K562 (cell line): ENCODE data around the gene SUCO. TPM values are rescaled to one million over a fixed set of nuclear protein-coding genes. Genes with fewer than 3 reads are reported as not detected.
A peak's percentile ranks its signal among the peaks of the same experiment; 100 is the strongest.

ENCODE experiments used
- BHLHE40 ChIP-seq: IDR thresholded peaks from 2 replicates; pipeline ENCODE4 v1.6.1; 2011; ENCODE audit warnings: low read length, improper control_type of control experiment
- CCAR2 ChIP-seq: fragments of 200-400 bp; formaldehyde crosslinking; IDR thresholded peaks from 2 replicates; pipeline ENCODE4 v1.6.1; 2017; ENCODE audit warnings: mild to moderate bottlenecking, low read depth, low read length
- EGR1 ChIP-seq: fragments of 450-650 bp; conservative IDR thresholded peaks from 2 replicates; pipeline ENCODE4 v1.6.1; 2017; ENCODE audit warnings: mild to moderate bottlenecking
- ESRRB ChIP-seq: fragments of 250-450 bp; sonication (Bioruptor Pico); IDR thresholded peaks from 2 replicates; pipeline ENCODE4 v1.5.0; 2020; ENCODE audit warnings: mild to moderate bottlenecking, moderate library complexity, borderline replicate concordance
- JUND ChIP-seq, 2 experiments: IDR thresholded peaks; 2 replicates in 1 of 2; 3 replicates in 1 of 2; pipeline ENCODE4 v1.6.1; 2011; ENCODE audit warnings: borderline replicate concordance in 2 of 2, low read depth in 2 of 2, low read length in 2 of 2, improper control_type of control experiment in 1 of 2, missing biosample characterization in 1 of 2, missing genetic modification characterization in 1 of 2, missing genetic modification reagents in 1 of 2
- NCOA1 ChIP-seq: fragments of 450-650 bp; IDR thresholded peaks from 2 replicates; pipeline ENCODE4 v1.6.1; 2016; ENCODE audit warnings: low read depth
- NFRKB ChIP-seq: fragments of 450-650 bp; IDR thresholded peaks from 2 replicates; pipeline ENCODE4 v1.6.1; 2016; ENCODE audit warnings: low read depth
- NR3C1 ChIP-seq: sonication (generic); formaldehyde crosslinking; IDR thresholded peaks from 2 replicates; pipeline ENCODE4 v1.8.1; 2022; ENCODE audit warnings: missing genetic modification reagents
- POLR2AphosphoS2 ChIP-seq: IDR thresholded peaks from 2 replicates; pipeline ENCODE4 v1.6.1; 2012; ENCODE audit warnings: low read length, improper control_type of control experiment
- TCF7L2 ChIP-seq: fragments of 150-350 bp; IDR thresholded peaks from 2 replicates; pipeline ENCODE4 v1.6.1; 2016; ENCODE audit warnings: low read depth, mild to moderate bottlenecking, low read length, moderate library complexity
- TEAD2 ChIP-seq: fragments of 450-650 bp; IDR thresholded peaks from 2 replicates; pipeline ENCODE4 v1.6.1; 2016; ENCODE audit warnings: missing genetic modification characterization, control low read depth, missing compliant biosample characterization
- U2AF1 ChIP-seq: fragments of 200-400 bp; formaldehyde crosslinking; optimal IDR thresholded peaks from 2 replicates; pipeline ENCODE3; 2017; ENCODE audit warnings: mild to moderate bottlenecking, low read depth, low read length, moderate library complexity
- U2AF2 ChIP-seq: fragments of 200-400 bp; formaldehyde crosslinking; optimal IDR thresholded peaks from 2 replicates; pipeline ENCODE3; 2017; ENCODE audit warnings: low read depth, mild to moderate bottlenecking, low read length
- polyA plus RNA-seq, 8 experiments: library from polyadenylated mRNA; depleted of rRNA in 4 of 8; stranded (reverse) in 5 of 8; unstranded in 3 of 8; fragments of >200 nt; fragmentation: Nextera tagmentation in 2 of 8; fragmentation: Illumina TruSeq in 1 of 8; extraction: Ambion mirVana in 2 of 8; extraction: Trizol in 1 of 8; gene quantifications; 2 replicates each; pipeline versions ENCODE4 v1.2.1 to v1.2.3, GENCODE V29; 2011 to 2014; ENCODE audit warnings: inconsistent platforms in 1 of 8, missing spikeins in 1 of 8
- total RNA-seq, 7 experiments: library from RNA; depleted of rRNA in 6 of 7; stranded (reverse); fragments of >200 nt in 6 of 7; fragmentation: Illumina TruSeq in 2 of 7; extraction: Trizol in 2 of 7; gene quantifications; 2 replicates each; pipeline versions ENCODE4 v1.2.1 to v1.2.3, GENCODE V29; 2011 to 2021; ENCODE audit warnings: low replicate concordance in 1 of 7
- TF ChIP-seq, protein P1 (sequence below): fragments of 200-800 bp; sonication (Bioruptor generic); IDR thresholded peaks from 2 replicates; pipeline ENCODE4 v1.6.1; 2017; ENCODE audit warnings: missing genetic modification characterization, missing compliant biosample characterization
- TF ChIP-seq, protein P2 (sequence below), 2 experiments: fragments of 450-650 bp; conservative IDR thresholded peaks; 2 replicates each; pipeline ENCODE4 v1.6.1; 2017; ENCODE audit warnings: mild to moderate bottlenecking in 2 of 2, moderate library complexity in 2 of 2
- TF ChIP-seq, protein P3 (sequence below): fragments of 450-650 bp; IDR thresholded peaks from 2 replicates; pipeline ENCODE4 v1.6.1; 2016
- TF ChIP-seq, protein P4 (sequence below), 2 experiments: IDR thresholded peaks; 2 replicates each; pipeline ENCODE4 v1.6.1; 2011; ENCODE audit warnings: borderline replicate concordance in 1 of 2, control low read depth in 1 of 2, low read depth in 1 of 2, low read length in 1 of 2, mild to moderate bottlenecking in 1 of 2, mixed read lengths in 1 of 2, moderate library complexity in 1 of 2; ENCODE audit not compliant: insufficient read depth in 1 of 2, insufficient read length in 1 of 2, poor library complexity in 1 of 2, severe bottlenecking in 1 of 2; ENCODE audit errors: extremely low read depth in 1 of 2
- TF ChIP-seq, protein P5 (sequence below): sonication (generic); formaldehyde crosslinking; IDR thresholded peaks from 2 replicates; pipeline ENCODE4 v1.8.0; 2022; ENCODE audit warnings: mild to moderate bottlenecking, missing genetic modification reagents

Gene SUCO
- total and polyA plus RNA-seq, 9 of the 15 experiments (the other 6 are each of a cell fraction or from before 2014, with no cell fraction given): 2.5 to 20.6 (median 14.3) TPM

DNA sequence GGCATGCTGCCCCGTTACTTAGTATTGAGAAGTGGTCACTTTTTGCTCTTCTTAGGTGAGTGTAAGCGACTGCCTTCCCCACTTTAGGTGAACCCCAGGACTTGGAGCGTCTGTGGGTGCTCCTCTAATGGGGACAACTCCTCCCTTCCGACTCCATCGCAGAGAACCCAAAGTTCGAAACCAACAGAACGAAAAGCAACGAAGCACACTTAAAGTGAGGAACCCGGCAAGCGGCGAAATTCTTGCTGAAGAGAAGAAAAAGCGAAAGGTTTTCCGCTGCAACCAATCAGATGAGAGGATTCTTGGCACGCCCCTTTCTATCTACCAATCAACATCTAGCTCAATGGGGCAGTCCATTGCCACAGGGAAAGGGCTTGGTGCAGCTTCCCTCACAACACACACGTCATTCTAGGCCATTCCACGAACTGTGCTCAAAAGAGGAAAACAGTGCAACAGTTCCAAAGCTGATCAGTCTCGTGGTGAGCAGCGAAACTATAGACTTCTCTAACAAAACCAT lies 709 bp upstream of the SUCO start (continued):
- no peak for TF ChIP-seq TEAD2 (tag)
- TF ChIP-seq, protein P1, sequence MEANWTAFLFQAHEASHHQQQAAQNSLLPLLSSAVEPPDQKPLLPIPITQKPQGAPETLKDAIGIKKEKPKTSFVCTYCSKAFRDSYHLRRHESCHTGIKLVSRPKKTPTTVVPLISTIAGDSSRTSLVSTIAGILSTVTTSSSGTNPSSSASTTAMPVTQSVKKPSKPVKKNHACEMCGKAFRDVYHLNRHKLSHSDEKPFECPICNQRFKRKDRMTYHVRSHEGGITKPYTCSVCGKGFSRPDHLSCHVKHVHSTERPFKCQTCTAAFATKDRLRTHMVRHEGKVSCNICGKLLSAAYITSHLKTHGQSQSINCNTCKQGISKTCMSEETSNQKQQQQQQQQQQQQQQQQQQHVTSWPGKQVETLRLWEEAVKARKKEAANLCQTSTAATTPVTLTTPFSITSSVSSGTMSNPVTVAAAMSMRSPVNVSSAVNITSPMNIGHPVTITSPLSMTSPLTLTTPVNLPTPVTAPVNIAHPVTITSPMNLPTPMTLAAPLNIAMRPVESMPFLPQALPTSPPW (CRISPR knock-in tag): no peak
- TF ChIP-seq, protein P2, sequence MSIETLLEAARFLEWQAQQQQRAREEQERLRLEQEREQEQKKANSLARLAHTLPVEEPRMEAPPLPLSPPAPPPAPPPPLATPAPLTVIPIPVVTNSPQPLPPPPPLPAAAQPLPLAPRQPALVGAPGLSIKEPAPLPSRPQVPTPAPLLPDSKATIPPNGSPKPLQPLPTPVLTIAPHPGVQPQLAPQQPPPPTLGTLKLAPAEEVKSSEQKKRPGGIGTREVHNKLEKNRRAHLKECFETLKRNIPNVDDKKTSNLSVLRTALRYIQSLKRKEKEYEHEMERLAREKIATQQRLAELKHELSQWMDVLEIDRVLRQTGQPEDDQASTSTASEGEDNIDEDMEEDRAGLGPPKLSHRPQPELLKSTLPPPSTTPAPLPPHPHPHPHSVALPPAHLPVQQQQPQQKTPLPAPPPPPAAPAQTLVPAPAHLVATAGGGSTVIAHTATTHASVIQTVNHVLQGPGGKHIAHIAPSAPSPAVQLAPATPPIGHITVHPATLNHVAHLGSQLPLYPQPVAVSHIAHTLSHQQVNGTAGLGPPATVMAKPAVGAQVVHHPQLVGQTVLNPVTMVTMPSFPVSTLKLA (conservative IDR thresholded peaks at IDR 0.05): peak in 1 of 2 experiments; percentile 84
- TF ChIP-seq NR3C1 (CRISPR knock-in tag): no peak
- TF ChIP-seq, protein P3, sequence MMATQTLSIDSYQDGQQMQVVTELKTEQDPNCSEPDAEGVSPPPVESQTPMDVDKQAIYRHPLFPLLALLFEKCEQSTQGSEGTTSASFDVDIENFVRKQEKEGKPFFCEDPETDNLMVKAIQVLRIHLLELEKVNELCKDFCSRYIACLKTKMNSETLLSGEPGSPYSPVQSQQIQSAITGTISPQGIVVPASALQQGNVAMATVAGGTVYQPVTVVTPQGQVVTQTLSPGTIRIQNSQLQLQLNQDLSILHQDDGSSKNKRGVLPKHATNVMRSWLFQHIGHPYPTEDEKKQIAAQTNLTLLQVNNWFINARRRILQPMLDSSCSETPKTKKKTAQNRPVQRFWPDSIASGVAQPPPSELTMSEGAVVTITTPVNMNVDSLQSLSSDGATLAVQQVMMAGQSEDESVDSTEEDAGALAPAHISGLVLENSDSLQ: peak; percentile 34
- no peak for TF ChIP-seq CCAR2
- TF ChIP-seq U2AF2: no peak
- TF ChIP-seq, protein P4, sequence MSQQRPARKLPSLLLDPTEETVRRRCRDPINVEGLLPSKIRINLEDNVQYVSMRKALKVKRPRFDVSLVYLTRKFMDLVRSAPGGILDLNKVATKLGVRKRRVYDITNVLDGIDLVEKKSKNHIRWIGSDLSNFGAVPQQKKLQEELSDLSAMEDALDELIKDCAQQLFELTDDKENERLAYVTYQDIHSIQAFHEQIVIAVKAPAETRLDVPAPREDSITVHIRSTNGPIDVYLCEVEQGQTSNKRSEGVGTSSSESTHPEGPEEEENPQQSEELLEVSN (IDR thresholded peaks at IDR 0.05; ENCODE audit: borderline replicate concordance in 1 of 2, extremely low read depth in 1 of 2, insufficient read depth in 1 of 2, insufficient read length in 1 of 2, low read depth in 1 of 2, low read length in 1 of 2, poor library complexity in 1 of 2, severe bottlenecking in 1 of 2): peak in 1 of 2 experiments; percentile 22
- TF ChIP-seq NFRKB: peak; percentile 71
- TF ChIP-seq TCF7L2: peak; percentile 87
- TF ChIP-seq ESRRB (CRISPR knock-in tag): peak; percentile 78; the same call in 1 of the 2 replicates
- TF ChIP-seq POLR2AphosphoS2: peak; percentile 88
- no peak for TF ChIP-seq EGR1
- TF ChIP-seq JUND (IDR thresholded peaks at IDR 0.05; ENCODE audit: borderline replicate concordance, low read depth, low read length): peak; percentile 84
- TF ChIP-seq JUND (tag; IDR thresholded peaks at IDR 0.05; ENCODE audit: borderline replicate concordance, low read depth, low read length): no peak; the same call in 1 of the 3 replicates
- TF ChIP-seq NCOA1: peak; percentile 56; the same call in 1 of the 2 replicates
- peak; percentile 80 for TF ChIP-seq BHLHE40
- no peak for TF ChIP-seq U2AF1
- TF ChIP-seq, protein P5, sequence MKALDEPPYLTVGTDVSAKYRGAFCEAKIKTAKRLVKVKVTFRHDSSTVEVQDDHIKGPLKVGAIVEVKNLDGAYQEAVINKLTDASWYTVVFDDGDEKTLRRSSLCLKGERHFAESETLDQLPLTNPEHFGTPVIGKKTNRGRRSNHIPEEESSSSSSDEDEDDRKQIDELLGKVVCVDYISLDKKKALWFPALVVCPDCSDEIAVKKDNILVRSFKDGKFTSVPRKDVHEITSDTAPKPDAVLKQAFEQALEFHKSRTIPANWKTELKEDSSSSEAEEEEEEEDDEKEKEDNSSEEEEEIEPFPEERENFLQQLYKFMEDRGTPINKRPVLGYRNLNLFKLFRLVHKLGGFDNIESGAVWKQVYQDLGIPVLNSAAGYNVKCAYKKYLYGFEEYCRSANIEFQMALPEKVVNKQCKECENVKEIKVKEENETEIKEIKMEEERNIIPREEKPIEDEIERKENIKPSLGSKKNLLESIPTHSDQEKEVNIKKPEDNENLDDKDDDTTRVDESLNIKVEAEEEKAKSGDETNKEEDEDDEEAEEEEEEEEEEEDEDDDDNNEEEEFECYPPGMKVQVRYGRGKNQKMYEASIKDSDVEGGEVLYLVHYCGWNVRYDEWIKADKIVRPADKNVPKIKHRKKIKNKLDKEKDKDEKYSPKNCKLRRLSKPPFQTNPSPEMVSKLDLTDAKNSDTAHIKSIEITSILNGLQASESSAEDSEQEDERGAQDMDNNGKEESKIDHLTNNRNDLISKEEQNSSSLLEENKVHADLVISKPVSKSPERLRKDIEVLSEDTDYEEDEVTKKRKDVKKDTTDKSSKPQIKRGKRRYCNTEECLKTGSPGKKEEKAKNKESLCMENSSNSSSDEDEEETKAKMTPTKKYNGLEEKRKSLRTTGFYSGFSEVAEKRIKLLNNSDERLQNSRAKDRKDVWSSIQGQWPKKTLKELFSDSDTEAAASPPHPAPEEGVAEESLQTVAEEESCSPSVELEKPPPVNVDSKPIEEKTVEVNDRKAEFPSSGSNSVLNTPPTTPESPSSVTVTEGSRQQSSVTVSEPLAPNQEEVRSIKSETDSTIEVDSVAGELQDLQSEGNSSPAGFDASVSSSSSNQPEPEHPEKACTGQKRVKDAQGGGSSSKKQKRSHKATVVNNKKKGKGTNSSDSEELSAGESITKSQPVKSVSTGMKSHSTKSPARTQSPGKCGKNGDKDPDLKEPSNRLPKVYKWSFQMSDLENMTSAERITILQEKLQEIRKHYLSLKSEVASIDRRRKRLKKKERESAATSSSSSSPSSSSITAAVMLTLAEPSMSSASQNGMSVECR (CRISPR knock-in tag): no peak
